ENCODE results near the gene AIP. TPM values are rescaled to one million over a fixed set of nuclear protein-coding genes. Genes with fewer than 3 reads are reported as not detected.

The AIP gene
- total and polyA plus RNA-seq, 2 donors (not counting 1 experiment from before 2014, with no cell fraction given), result 127 to 205 TPM

GRCh38 chr11:67463680-67464410 lies 19.0 kb upstream of the AIP start:
- peaks cover 0 to 12% (median 0%) of the 10 kb centered on the region in 3 donors for H3K9me3 ChIP-seq (ENCODE audit: control extremely low read depth in 1 of 3, control insufficient read depth in 2 of 3, insufficient read depth in 1 of 3, low read length in 2 of 3)
- DNase-seq, result no peak
- TF ChIP-seq EZH2 (IDR thresholded peaks at IDR 0.05; ENCODE audit: borderline replicate concordance, insufficient read depth, low read depth, low read length, poor library complexity, severe bottlenecking) (no peak), CTCF (IDR thresholded peaks at IDR 0.05) (no peak)
- peaks cover 10% of the 10 kb centered on the region for H4K20me1 ChIP-seq (ENCODE audit: control insufficient read depth, insufficient read depth, low read length, poor library complexity, severe bottlenecking)
- peak overlapping the region; percentile 97 for H3K27ac Mint-ChIP-seq
- peak overlapping the region; percentile 89 for H3K4me3 Mint-ChIP-seq
- peak overlapping the region in 4 of 5 experiments; percentile 38 to 78 (median 76) for H3K4me3 ChIP-seq (ENCODE audit: control extremely low read depth in 1 of 5, extremely low read depth in 1 of 5, insufficient read depth in 1 of 5, low read depth in 2 of 5, low read length in 4 of 5)
- ATAC-seq (ENCODE audit: low read depth), result no peak
- H3K4me1 Mint-ChIP-seq, result peaks cover 69% of the 10 kb centered on the region
- WGBS (ENCODE audit: insufficient coverage), result 85% methylated on average over 17 of the region's 20 CpGs
- POLR2A ChIA-PET, result interaction anchor here (0.7 to 10.4 kb wide), 7 partner anchors 14 to 61 kb away, joined by 3 to 215 read pairs (median 5); partner anchors contain the start of genes PPP1CA, PTPRCAP, RPS6KB2 and TBC1D10C
- H3K36me3 ChIP-seq (replicated peaks in 1 of 2; ENCODE audit: control extremely low read depth in 1 of 2, control insufficient read depth in 1 of 2, extremely low read depth in 1 of 2, insufficient read depth in 2 of 2, low read length in 1 of 2), result peaks cover 2 to 9% of the 10 kb centered on the region in 2 experiments
- H3K4me2 ChIP-seq (replicated peaks; ENCODE audit: low read depth, low read length, poor library complexity, severe bottlenecking), result peak overlapping the region; percentile 97
- H2AFZ ChIP-seq (ENCODE audit: insufficient read depth, low read depth, low read length, poor library complexity, severe bottlenecking), result peak overlapping the region; percentile 83
- H3K27ac ChIP-seq (ENCODE audit: low read length in 2 of 2), result peak overlapping the region; percentile 82 to 94
- peak overlapping the region; percentile 91 for H3K9ac ChIP-seq (ENCODE audit: low read length)
- peaks cover 52% of the 10 kb centered on the region for H3K79me2 ChIP-seq (ENCODE audit: control insufficient read depth, insufficient read depth, low read length)
- CTCF ChIA-PET, result interaction anchor here (1.0 to 1.8 kb wide), 2 partner anchors 27 to 62 kb away, joined by 3 to 8 read pairs; partner anchors contain the start of genes PPP1CA and PTPRCAP
- H3K27me3 Mint-ChIP-seq, result no peaks in the 10 kb centered on the region
- intact Hi-C loops (cut with micrococcal nuclease), result loop anchor here (1.0 kb wide), 6 partner anchors 18 to 61 kb away; partner anchors contain the start of genes CDK2AP2, PTPRCAP and RPS6KB2
- H3K4me1 ChIP-seq (ENCODE audit: control insufficient read depth in 2 of 2, insufficient read depth in 2 of 2, low read length in 2 of 2), result peaks cover 59 to 93% of the 10 kb centered on the region in 2 donors
- no peaks in the 10 kb centered on the region for H3K9me3 Mint-ChIP-seq (ENCODE audit: insufficient read depth)
- H3K27me3 ChIP-seq (replicated peaks in 1 of 4; ENCODE audit: control extremely low read depth in 1 of 4, control insufficient read depth in 3 of 4, insufficient read depth in 4 of 4, low read length in 3 of 4), result no peaks in the 10 kb centered on the region
